ENCODE results near the gene ADH5.
A peak's percentile ranks its signal among the peaks of the same experiment; 100 is the strongest.
"Not testable (repeated sequence)": the region's sequence is repeated elsewhere in the genome, so short reads cannot be mapped to it uniquely, and the experiment has no call there.

ADH5 gene

DNA sequence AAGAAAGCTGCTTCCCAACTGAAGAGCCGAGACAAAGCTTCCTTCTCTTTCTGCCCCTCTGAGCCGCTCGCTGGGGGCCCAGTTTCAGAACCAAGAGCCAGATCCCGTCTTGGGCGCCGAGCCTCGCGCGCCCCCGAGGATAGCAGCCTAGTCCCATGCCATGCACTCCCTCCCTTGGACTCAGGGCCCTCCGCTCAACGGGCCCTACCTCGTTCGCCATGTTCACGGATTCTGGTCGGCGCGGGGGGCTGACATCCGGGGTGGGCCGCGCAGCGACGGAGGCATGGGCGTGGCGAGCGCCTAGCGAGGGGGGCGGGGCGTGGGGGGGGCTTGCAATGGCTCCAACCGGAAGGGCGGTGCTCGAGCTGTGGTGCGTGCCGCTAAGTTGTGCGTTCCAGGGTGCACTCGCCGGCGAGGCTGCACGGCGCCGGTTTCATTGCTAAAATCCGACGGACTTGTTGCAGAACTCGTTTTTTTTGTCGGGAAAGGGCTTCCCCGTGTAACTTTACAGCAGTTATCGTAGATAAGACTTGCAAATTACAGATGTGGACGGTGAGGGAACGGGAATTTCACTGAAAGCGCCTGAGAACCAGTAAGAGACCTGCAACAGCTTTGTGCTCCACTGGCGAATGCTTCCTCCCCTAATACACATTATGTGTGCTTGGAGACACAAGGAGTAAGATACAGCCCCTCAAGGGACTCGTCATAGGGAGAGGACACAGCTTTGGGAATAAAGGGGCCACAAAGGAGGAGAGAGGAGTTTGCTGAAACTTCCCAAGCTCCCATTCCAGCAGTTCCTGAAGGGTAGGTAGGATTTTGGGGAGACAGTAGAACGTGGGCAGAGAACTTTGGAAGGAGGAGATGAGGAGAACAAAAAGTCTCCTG is at the start of gene ADH5:
TSS of gene ADH5 (minus strand) at position 308 of the 885 bp plus-strand sequence. CDS start at position 220, 88 bp downstream.
- peak; percentile 42 to 88 for DNase-seq

DNA sequence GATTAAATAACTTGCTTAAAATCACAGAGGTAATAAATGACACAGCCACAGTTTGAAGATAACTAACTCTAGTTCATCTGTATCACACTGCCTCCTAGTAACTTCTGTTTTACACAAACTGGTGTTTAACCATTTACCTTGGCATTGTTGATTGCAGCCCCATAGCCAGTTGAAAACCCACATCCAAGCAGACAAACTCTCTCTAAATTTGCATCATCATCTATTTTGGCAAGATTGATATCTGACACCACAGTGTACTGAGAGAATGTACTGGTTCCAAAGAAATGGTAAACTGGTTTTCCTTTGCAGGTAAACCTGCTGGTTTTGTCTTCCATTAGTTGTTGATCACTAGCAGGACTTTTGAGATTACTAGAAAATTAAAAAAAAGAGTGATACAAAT is 47.7 kb upstream of the ADH5 start:
- DNase-seq, result peak in 1 of 2 experiments; percentile 30

DNA sequence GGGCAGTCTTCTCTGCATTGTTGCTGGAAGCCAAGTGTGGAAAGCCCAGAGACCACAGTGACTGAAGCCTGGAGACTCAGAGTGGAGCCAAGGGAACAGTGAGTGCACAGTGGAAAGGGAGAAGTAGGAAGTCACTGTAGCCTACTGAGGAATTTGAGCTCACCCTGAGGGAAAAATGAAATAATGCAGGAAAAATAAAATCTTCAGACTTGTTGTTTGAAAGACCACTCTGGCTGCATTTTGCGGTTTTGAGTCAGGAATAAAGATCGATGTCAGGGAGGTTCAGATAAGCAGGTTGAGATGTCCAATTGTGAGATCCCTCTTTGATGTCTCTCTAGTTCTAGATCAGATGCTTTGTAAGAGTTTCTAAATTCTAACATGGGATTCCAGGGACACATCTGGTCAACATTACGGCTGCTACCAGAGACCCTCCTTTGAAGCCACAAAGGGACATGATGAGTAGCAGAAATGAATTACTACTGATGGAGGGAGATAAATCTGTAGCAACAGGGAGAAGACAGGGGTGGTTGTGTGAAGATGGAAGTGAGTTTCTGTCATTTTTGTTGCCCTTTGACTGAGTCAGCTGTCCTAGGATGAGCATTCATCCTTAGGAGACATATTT is 47.1 kb upstream of the ADH5 start:
- DNase-seq, result no peak

DNA sequence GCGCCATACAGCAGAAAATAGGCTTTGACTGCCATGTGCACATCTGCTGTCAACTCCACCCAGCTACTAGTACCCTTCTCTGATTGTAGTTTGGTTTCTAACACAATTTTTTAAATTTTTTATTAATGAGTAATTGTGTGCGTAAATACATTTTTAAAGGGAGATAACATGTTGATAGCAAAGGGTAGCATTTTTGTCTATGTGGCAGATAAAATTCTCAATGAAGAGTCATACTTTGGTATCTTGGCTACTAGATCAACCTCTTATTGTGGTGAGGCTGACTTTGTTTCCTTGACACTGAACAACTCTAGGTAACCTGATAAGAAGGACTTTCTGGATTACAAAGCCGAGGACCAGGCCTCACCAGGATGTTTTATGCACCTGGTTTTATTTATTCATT is 46.0 kb upstream of the ADH5 start:
- no peak for DNase-seq

DNA sequence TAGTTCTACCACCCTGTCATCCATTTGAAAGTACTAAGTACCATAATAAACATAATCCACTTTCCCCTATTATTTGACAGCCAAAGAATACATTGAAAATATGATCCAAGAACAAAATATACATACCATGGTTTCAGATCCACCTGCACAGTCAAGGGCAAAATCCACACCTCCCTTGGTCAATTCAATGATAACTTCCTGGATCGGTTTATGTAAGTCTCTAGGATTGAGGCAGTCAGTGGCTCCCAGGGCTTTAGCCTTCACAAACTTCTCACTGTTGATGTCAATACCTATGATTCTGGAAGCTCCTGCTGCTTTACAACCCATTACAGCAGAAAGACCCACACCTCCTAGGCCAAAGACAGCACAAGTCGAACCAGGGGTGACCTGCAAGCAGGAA is 42.8 kb upstream of the ADH5 start:
- no peak for DNase-seq

DNA sequence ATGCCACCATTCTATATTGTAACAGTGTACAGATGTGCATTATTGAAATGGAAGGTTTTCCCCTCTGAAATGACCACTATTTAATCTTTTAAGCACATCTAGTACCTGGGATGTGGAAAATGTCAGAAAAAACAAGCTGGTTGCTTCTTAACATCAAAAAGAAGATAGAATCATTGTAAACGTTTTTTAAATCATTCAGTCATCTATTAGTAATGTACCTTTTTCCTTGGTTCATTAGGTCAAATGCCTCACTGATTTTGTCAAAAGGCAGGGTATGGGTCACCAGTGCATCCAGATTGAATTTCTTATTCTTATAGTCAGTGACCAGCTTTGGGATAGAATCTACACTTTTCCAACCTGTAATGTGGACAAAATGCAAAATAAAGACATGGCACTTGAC is 37.8 kb upstream of the ADH5 start:
- DNase-seq, result no peak

DNA sequence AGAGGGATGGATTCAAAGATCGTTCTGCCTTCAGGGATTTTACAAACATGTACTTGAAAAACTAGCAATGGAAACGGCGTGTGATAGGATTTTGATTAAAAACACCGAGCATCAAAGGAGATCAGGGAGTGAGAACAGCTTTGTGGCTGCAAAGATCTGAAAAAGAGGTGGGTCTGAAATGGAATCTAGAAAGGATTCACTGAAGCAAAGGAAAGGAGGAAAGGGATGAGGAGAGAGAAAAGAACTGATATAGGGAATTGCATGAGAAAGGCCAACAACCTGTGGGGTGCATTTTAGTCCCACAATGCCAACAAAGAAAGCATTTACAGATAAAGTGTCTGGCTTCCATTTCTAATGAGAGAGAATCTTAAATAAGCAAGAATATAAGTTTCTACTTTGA is 32.4 kb upstream of the ADH5 start:
- DNase-seq, result no peak

DNA sequence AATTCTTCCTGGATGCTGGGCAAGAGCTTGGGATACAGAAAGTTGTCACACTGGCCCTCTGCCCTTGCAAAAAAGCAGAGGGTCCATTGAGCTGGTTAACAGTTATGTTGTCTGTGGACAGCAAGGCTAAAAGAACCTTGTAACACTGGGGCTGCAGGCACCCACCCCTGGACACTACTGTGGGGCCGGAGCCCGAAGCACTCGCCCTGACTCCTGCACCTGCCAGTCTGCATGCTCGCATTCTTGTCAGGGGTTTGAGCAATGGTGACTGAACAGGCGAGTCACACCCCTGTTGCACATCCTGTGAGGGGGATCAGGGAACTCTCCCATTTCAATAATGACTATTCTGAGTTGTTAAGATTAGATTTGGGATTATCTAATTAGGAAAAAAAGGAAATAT is 31.9 kb upstream of the ADH5 start:
- no peak for DNase-seq

DNA sequence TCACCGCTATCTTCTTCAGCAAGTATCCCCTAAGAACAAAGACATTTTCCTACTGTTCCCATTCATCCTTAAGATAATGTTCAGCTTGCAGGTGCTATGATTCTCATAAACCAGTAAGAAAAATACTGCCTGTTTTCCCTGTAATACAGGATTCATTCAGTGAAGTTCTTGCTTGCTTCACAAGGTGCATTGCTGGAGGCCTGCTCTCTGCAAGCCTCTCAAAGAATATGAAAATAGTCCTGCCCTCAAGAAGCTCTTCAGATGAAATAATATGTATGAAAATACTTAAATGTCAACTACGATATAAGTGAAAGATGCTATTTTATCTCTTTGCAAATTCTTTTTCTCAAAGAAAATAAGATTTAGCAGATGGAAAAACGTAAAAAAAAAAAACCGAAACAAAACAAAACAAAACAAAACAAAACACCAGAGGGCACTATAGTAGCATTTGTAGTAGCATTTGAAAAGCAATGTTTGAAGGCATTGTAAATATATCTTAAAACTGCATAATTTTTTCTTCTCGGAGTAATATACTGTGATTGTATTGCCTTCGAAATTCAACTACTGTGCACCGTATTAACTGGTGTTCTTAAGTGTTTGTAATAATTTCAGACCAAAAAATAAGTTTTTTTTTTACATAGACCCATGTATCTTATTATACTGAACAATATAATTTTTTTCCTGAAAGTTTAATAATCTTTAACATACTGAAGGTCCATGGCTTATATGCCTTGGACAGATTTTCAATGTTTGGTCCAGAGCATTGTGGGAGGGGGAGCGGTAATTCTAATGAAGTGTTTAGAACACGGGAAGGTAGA is 29.5 kb upstream of the ADH5 start:
- DNase-seq, result peak in 1 of 2 experiments; percentile 34

DNA sequence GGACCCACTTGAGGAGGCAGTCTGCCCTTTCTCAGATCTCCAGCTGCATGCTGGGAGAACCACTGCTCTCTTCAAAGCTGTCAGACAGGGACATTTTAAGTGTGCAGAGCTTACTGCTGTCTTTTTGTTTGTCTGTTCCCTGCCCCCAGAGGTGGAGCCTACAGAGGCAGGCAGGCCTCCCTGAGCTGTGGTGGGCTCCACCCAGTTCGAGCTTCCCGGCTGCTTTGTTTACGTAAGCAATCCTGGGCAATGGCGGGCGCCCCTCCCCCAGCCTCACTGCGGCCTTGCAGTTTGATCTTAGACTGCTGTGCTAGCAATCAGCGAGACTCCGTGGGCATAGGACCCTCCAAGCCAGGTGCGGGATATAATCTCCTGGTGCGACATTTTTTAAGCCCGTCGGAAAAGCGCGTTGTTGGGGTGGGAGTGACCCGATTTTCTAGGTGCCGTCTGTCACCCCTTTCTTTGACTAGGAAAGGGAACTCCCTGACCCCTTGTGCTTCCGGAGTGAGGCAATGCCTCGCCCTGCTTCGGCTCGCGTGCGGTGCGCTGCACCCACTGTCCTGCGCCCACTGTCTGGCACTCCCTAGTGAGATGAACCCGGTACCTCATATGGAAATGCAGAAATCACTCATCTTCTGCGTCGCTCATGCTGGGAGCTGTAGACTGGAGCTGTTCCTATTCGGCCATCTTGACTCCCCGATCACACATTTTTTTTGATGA is 28.7 kb upstream of the ADH5 start:
- not testable (repeated sequence) for DNase-seq

DNA sequence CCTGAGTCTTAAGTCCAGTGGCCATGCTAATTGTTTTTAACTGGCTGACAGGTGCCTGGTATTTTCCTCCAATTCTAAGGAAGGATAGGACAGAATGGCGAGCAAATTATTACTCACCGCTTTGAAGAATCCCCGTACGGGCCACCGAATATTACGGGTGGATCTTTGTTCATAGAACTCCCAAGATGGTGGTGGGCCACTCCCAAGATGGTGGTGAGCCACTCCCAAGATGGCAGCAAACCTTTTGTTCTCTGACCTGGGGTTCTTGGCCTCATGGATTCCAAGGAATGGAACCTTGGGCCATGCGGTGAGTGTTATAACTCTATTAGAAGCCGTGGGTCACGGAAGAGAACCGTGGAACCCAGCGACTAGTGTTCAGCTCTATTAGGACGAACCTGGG is 20.7 kb upstream of the ADH5 start:
- not testable (repeated sequence) for DNase-seq

DNA sequence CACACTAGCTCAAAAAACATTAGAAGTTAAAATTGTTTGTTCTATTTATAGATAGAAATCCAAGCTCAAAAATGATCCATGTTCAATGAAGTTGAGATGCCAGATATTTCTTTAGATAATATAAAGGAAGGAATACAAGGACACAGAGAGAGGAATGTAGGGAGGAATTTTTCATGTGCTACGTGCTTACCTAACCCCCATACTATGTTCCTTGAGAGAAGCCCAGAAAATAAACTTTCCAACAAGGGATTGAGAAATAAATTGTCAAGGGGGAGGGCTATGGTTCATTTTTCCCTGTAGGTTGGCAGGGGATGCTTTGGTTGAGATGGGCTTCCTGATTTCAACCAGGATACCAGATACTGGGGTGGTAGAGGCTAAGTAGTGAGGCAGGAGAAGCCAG is 15.6 kb upstream of the ADH5 start:
- no peak for DNase-seq

DNA sequence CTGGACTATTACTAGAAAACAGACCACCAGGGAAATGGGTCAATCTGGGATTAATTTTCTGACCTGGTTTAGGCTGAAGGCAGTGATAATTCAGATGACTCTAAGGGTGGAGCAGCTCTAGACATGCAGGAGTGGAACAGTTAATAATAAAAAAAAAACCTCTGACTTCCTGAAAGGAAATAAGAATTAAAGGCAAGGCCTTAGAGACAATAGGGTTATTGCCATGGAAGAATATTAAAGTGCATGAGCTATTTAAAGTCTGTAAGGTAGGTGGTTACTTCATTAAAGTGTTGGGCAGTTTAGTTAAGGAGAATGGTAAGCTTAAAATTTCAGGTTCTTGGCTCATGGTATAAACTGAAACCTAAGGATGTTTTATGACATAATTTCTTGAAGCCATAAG is 14.6 kb upstream of the ADH5 start:
- no peak for DNase-seq

DNA sequence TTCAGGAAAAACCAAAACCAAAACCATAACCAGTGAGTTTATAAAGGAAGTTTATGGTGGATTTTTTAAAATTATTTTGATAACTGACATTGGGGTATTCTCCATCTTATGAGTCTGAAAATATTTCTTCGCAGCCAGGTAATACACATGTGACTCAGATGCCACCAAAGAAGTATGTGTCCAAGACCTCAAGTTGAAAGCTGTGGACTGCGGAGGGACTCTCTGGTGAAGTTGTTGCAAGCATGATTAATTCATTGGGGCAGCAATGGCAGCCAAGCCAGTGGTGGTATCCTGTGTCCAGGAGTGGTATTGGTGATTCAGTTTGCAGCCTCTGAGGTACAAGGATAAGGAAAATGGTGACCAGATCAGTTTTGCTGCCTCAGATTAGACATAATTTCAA is 14.0 kb upstream of the ADH5 start:
- DNase-seq, result no peak

DNA sequence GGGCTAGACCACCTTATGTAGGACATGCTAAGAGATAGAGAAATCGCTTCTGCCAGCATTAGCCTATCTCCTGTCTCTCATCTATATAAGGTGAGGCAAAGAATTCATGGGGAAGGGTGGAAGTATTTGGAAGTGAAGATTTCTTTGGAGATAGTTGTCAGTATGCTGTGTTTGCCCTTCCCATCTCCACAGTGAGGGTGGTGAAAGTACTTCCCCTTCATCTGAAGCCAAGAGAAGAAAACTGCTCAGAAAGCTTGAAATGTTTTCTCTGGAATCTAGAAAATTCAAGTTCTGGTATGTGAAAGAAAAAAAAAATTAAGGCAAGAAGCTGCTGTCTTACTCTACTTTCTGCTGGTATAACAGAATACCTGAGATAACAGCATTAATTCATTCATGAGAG is 12.3 kb upstream of the ADH5 start:
- DNase-seq, result no peak

DNA sequence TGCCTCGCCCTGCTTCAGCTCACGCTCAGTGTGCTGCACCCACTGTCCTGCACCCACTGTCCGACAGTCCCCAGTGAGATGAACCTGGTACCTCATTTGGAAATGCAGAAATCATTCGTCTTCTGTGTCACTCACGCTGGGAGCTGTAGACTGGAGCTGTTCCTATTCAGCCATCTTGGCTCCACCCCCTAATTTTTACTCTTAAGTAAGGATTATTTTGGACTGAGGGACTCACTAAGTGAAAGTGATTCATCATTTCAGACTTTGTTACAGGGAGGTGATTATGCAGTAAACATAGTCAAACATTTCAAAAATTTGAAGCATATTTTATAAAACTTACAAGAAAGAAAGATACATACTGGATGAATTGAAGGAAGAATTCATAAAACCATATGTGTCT is 11.2 kb upstream of the ADH5 start:
- DNase-seq, result not testable (repeated sequence)

DNA sequence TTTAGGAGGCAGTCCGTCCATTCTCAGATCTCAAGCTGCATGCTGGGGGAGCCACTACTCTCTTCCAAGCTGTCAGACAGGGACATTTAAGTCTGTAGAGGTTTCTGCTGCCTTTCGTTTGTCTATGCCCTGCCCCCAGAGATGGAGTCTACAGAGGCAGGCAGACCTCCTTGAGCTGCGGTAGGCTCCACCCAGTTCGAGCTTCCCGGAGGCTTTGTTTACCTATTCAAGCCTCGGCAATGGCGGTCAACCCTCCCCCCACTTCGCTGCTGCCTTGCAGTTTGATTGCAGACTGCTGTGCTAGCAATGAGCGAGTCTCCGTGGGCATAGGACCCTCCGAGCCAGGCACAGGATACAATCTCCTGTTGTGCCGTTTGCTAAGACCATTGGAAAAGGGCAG is 10.7 kb upstream of the ADH5 start:
- no peak for DNase-seq

DNA sequence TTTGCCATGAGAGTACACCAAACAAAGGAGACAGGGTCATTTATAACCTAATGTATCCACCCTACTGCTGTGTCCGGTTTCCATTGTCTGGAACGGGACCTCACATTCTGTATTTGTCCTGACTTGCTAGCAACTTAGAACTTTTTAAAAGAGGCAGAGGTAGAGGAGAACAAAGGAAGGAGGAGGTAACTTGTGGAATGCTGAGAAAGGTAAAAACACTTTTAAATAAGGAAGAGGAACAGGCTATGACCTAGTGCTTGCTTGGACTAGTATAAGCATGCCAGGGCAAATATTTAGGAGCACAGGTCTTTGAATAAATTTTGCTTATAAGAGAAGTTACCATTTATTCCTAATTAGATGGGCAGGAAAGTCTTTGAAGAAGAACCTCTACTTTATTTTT is 3.3 kb upstream of the ADH5 start:
- DNase-seq, result not testable (repeated sequence)

DNA sequence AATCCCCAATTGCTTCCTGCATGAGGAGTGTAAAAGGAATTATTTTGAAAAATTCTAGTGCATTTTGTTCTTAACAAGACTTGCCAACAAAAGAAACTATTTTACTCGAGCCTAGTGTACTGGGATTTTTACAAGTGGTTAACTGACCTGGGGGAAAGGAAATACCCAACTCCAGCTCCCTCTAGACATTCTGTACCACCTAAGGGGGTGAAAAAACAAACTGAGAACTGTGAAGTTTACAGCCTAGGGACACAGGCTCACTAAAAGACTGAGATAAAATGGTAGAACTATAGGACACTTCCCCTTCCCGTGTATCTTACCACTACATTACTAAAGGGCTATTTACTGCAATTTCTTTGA is 2.6 kb upstream of the ADH5 start:
- DNase-seq, result no peak

DNA sequence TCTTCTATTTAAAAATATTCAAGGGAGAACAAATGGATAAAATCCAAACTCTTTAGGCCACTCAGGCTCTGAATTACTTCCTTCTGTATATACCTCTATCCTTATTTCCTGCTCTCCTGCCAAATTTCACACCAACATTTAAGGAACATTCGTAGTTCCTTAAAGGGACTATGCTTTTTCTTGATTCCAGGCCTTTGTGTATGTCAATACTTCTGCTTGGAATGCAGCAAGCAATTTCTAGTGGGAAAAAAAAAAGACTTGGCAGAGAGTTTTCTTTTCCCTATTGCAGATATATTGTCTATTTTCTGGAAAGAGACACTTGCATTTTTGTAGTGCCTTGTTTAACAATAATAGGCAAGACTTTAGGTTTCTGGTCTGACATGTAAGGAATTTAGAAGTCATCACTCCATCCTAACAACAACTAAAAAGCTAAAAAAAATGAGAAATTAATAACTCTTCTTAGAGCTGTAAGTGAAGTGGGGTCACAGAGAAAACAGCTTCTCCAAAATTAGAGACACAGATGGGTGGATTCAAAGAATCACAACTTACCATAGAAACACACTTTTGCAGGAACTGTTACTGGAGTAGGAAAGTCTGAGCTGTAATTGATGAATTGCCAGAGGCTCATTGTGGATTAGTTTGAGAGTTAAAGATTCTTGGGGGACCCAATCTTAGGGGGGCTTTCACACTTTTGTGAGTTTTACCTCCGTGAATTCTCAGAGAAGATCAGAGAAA is 2.1 kb upstream of the ADH5 start:
- no peak for DNase-seq

DNA sequence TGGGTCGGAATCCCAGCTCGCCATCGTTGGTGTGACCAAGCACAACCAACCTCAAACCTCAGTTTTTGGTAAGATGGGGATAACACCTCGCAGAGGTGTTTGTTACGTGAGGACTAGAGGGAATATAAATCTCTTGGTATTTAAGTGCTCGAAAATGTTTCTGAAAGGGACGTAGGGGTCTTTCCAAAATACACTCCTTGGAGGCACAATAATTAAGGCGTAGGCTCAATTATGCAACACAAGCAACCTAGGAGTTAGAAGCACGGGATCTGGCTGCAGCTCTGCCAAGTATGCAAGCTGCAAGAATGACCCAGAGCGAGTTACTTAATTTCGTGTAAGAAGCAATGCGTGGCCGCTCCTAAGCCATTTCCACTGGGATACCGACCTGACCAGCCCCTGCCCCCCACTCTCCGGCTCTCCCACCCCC is 552 bp downstream of the ADH5 start:
- peak in 1 of 2 experiments; percentile 46 for DNase-seq

DNA sequence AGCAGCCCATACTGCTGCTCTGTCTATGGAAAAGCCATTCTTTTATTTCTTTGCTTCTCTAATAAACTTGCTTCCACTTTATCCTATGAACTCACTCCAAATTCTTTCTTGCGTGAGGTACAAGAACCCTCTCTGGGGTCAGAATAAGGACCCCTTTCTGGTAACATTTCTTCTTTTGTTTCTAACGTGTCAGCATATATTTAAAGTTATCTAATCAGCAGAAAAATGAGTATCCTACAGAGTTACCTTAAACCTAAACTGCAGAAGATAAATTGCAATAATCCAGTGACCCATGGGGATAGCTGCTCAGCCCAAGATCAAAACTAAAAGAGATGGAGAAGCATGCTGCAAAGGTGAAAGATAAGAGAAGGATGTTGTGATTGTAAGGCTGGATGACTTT is 4.0 kb downstream of the ADH5 start:
- DNase-seq, result no peak

Measured in NCI-H526 (cell line).